Measurements from ENCODE around the gene TANC1. TPM values are rescaled to one million over a fixed set of nuclear protein-coding genes. Genes with fewer than 3 reads are reported as not detected.

TANC1 gene
- polyA plus RNA-seq, 1 donor from 2014 or later: 0.37 TPM

- H3K4me2 ChIP-seq (ENCODE audit: low read length): no peak overlapping the region
- H3K9ac ChIP-seq (ENCODE audit: low read length): no peak overlapping the region
- H3K27ac ChIP-seq (ENCODE audit: low read length): no peak overlapping the region
- H3F3A ChIP-seq (ENCODE audit: insufficient read depth, low read length, poor library complexity, severe bottlenecking): no peaks in the 10 kb centered on the region
- no peaks in the 10 kb centered on the region for H3K9me3 ChIP-seq (ENCODE audit: low read length)
- no peaks in the 10 kb centered on the region for H3K27me3 ChIP-seq (ENCODE audit: insufficient read depth, low read depth, low read length)
- no peaks in the 10 kb centered on the region for H4K20me1 ChIP-seq (ENCODE audit: insufficient read depth)
- H3K36me3 ChIP-seq (ENCODE audit: insufficient read depth, low read length): no peaks in the 10 kb centered on the region
- TF ChIP-seq EP300 (conservative IDR thresholded peaks at IDR 0.05; ENCODE audit: poor library complexity, severe bottlenecking): no peak
- TF ChIP-seq RAD21 (conservative IDR thresholded peaks at IDR 0.05): no peak
- no peak for TF ChIP-seq EZH2 (IDR thresholded peaks at IDR 0.05; ENCODE audit: borderline replicate concordance, insufficient read depth, low read length, poor library complexity, severe bottlenecking)
- TF ChIP-seq CTCF (IDR thresholded peaks at IDR 0.05; ENCODE audit: poor library complexity, severe bottlenecking): no peak
- no peak for TF ChIP-seq POLR2AphosphoS5 (IDR thresholded peaks at IDR 0.05)
- TF ChIP-seq REST (IDR thresholded peaks at IDR 0.05; ENCODE audit: borderline replicate concordance): no peak
- TF ChIP-seq TAF1 (IDR thresholded peaks at IDR 0.05; ENCODE audit: low read depth): no peak
- TF ChIP-seq MXI1 (conservative IDR thresholded peaks at IDR 0.05; ENCODE audit: poor library complexity, severe bottlenecking): no peak
- TF ChIP-seq SMC3 (conservative IDR thresholded peaks at IDR 0.05; ENCODE audit: poor library complexity): no peak
- H3K4me3 ChIP-seq (ENCODE audit: low read length): no peak overlapping the region
- no peak overlapping the region for H2AFZ ChIP-seq (ENCODE audit: low read depth, low read length)
- no peaks in the 10 kb centered on the region for H3K9me2 ChIP-seq (ENCODE audit: insufficient read depth, low read length)
- H3K79me2 ChIP-seq (replicated peaks; ENCODE audit: insufficient read depth, low read length): no peaks in the 10 kb centered on the region
Measured at GRCh38 chr2:159215116-159215515, 246.7 kb downstream of the TANC1 start.

GRCh38 chr2:159217676-159218075, 249.2 kb downstream of the TANC1 start:
- H3K9ac ChIP-seq (ENCODE audit: low read length): no peak overlapping the region
- H3K27me3 ChIP-seq (ENCODE audit: insufficient read depth, low read depth, low read length): no peaks in the 10 kb centered on the region
- H4K20me1 ChIP-seq (ENCODE audit: insufficient read depth): no peaks in the 10 kb centered on the region
- no peaks in the 10 kb centered on the region for H3K36me3 ChIP-seq (ENCODE audit: insufficient read depth, low read length)
- H3K79me2 ChIP-seq (replicated peaks; ENCODE audit: insufficient read depth, low read length): no peaks in the 10 kb centered on the region
- H3K9me3 ChIP-seq (ENCODE audit: low read length): no peaks in the 10 kb centered on the region
- TF ChIP-seq POLR2AphosphoS5 (IDR thresholded peaks at IDR 0.05): no peak
- no peak for TF ChIP-seq RAD21 (conservative IDR thresholded peaks at IDR 0.05)
- TF ChIP-seq REST (IDR thresholded peaks at IDR 0.05; ENCODE audit: borderline replicate concordance): no peak
- TF ChIP-seq MXI1 (conservative IDR thresholded peaks at IDR 0.05; ENCODE audit: poor library complexity, severe bottlenecking): no peak
- no peak for TF ChIP-seq EZH2 (IDR thresholded peaks at IDR 0.05; ENCODE audit: borderline replicate concordance, insufficient read depth, low read length, poor library complexity, severe bottlenecking)
- TF ChIP-seq TAF1 (IDR thresholded peaks at IDR 0.05; ENCODE audit: low read depth): no peak
- no peak for TF ChIP-seq SMC3 (conservative IDR thresholded peaks at IDR 0.05; ENCODE audit: poor library complexity)
- no peak for TF ChIP-seq CTCF (IDR thresholded peaks at IDR 0.05; ENCODE audit: poor library complexity, severe bottlenecking)
- TF ChIP-seq EP300 (conservative IDR thresholded peaks at IDR 0.05; ENCODE audit: poor library complexity, severe bottlenecking): no peak
- no peaks in the 10 kb centered on the region for H3F3A ChIP-seq (ENCODE audit: insufficient read depth, low read length, poor library complexity, severe bottlenecking)
- no peak overlapping the region for H2AFZ ChIP-seq (ENCODE audit: low read depth, low read length)
- H3K27ac ChIP-seq (ENCODE audit: low read length): no peak overlapping the region
- H3K4me2 ChIP-seq (ENCODE audit: low read length): no peak overlapping the region
- H3K4me3 ChIP-seq (ENCODE audit: low read length): no peak overlapping the region
- H3K9me2 ChIP-seq (ENCODE audit: insufficient read depth, low read length): no peaks in the 10 kb centered on the region

All from neural cell (in vitro differentiated cells).